ENCODE measurements around the gene EHBP1L1.
"Not testable (repeated sequence)": the region's sequence is repeated elsewhere in the genome, so short reads cannot be mapped to it uniquely, and the experiment has no call there.

DNA sequence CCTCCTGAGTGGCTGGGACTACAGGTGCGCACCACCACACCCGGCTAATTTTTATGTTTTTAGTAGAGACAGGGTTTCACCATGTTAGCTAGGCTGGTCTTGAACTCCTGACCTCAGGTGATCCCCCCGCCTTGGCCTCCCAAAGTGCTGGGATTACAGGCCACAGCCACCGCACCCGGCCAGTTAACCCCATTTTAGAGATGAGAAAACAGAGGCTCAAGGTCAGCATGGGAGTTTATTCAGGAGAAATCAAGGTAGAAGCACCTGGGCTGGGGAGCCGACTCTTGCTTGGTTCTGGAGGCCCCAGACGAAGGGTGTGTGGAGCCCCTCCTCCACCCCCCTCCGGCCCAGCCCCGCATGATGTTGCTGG is 63.4 kb downstream of the EHBP1L1 start:
- not testable (repeated sequence) for TF ChIP-seq CTCF (IDR thresholded peaks at IDR 0.05); ZFX (IDR thresholded peaks at IDR 0.05; ENCODE audit: borderline replicate concordance)
